SHP77 (cell line): Measurements from ENCODE around the gene MGAT5B.

Source experiments
- DNase-seq, 2 experiments: peaks; one replicate each; lab custom pipeline; 2025; lab: John Stamatoyannopoulos, UW

MGAT5B gene

GRCh38 chr17:76981545-76982295 lies 113.5 kb downstream of the MGAT5B start:
- DNase-seq: no peak

GRCh38 chr17:76982408-76983074 lies 114.3 kb downstream of the MGAT5B start:
- no peak for DNase-seq

GRCh38 chr17:76983075-76983775 lies 115.0 kb downstream of the MGAT5B start:
- DNase-seq: no peak

GRCh38 chr17:76986365-76986764 lies 118.2 kb downstream of the MGAT5B start:
- no peak for DNase-seq

GRCh38 chr17:76987486-76988093 lies 119.4 kb downstream of the MGAT5B start:
- DNase-seq: no peak

- DNase-seq: no peak
Observed at GRCh38 chr17:76988796-76989195, 120.6 kb downstream of the MGAT5B start.

- no peak for DNase-seq
Observed at GRCh38 chr17:76989519-76989918, 121.3 kb downstream of the MGAT5B start.

GRCh38 chr17:76992891-76993290 lies 124.7 kb downstream of the MGAT5B start:
- no peak for DNase-seq

GRCh38 chr17:76993651-76994050 lies 125.4 kb downstream of the MGAT5B start:
- no peak for DNase-seq

GRCh38 chr17:76994237-76994637 lies 126.0 kb downstream of the MGAT5B start:
- DNase-seq: peak in 1 of 2 experiments; percentile 33

- DNase-seq: peak; percentile 91 to 92
Observed at GRCh38 chr17:76995387-76996105, 127.3 kb downstream of the MGAT5B start.

- no peak for DNase-seq
Observed at GRCh38 chr17:76996741-76997694, 128.8 kb downstream of the MGAT5B start.

- DNase-seq: no peak
Observed at GRCh38 chr17:76997981-76998531, 129.9 kb downstream of the MGAT5B start.

GRCh38 chr17:76998839-76999238 lies 130.6 kb downstream of the MGAT5B start:
- no peak for DNase-seq
